ENCODE data around the gene SRGAP1.

SRGAP1 gene

GRCh38 chr12:63816031-63816430, 28.5 kb upstream of the SRGAP1 start:
- WGBS (ENCODE audit: extremely low coverage, insufficient coverage, insufficient read length), result no CpG with 5 or more reads among the region's 6 CpGs
- H4K91ac ChIP-seq (ENCODE audit: low read depth, low read length), result no peak overlapping the region
- H2BK12ac ChIP-seq (ENCODE audit: low read length), result no peak overlapping the region
- no peaks in the 10 kb centered on the region for H3K4me1 ChIP-seq (ENCODE audit: control insufficient read depth in 1 of 2, insufficient read depth in 2 of 2, low read length in 2 of 2)
- no peak overlapping the region for H3K4ac ChIP-seq (ENCODE audit: low read depth, low read length)
- H4K8ac ChIP-seq (ENCODE audit: low read depth, low read length), result no peak overlapping the region
- H3K18ac ChIP-seq (ENCODE audit: low read length), result no peak overlapping the region
- no peak for DNase-seq
- H2BK120ac ChIP-seq (ENCODE audit: insufficient read depth, low read length, poor library complexity), result no peak overlapping the region
- H3K9ac ChIP-seq (ENCODE audit: low read length), result no peak overlapping the region
- no peaks in the 10 kb centered on the region for H3K27me3 ChIP-seq (ENCODE audit: insufficient read depth, low read length)
- H3K14ac ChIP-seq (ENCODE audit: low read length), result no peak overlapping the region
- H3K4me2 ChIP-seq (ENCODE audit: low read length), result no peak overlapping the region
- H2AK5ac ChIP-seq (ENCODE audit: low read length), result no peak overlapping the region
- no peaks in the 10 kb centered on the region for H3K79me2 ChIP-seq (ENCODE audit: control insufficient read depth, insufficient read depth, low read length, poor library complexity)
- H3K36me3 ChIP-seq (ENCODE audit: control insufficient read depth in 1 of 2, insufficient read depth in 2 of 2, low read length in 2 of 2), result no peaks in the 10 kb centered on the region
- no peak overlapping the region for H3K4me3 ChIP-seq (ENCODE audit: low read depth, low read length)
- no peak overlapping the region for H2BK5ac ChIP-seq (ENCODE audit: low read depth, low read length, poor library complexity)
- H3K23ac ChIP-seq (ENCODE audit: low read length), result no peak overlapping the region
- no peaks in the 10 kb centered on the region for H3K9me3 ChIP-seq (ENCODE audit: insufficient read depth, low read depth, low read length)
- H3K79me1 ChIP-seq (ENCODE audit: low read length), result no peaks in the 10 kb centered on the region
- H3K27ac ChIP-seq (ENCODE audit: low read depth, low read length), result no peak overlapping the region
- no peak overlapping the region for H4K12ac ChIP-seq (ENCODE audit: low read depth, low read length)
- no peak overlapping the region for H2AFZ ChIP-seq (ENCODE audit: insufficient read depth, low read length, poor library complexity)

DNA sequence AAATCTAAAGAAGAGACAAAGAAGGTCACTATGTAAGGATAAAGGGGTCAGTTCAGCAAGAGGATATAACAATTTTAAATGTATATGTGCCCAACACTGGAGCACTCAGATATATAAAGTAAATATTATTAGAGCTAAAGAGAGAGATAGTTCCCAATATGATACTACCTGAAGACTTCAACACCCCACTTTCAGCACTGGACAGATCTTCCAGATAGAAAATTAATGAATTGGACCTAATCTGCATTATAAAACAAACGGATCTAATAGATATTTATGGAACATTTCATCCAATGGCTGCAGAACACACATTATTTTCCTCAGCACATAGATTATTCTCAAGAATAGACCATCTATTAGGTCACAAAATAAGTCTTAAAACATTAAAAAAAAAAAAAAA, 24.1 kb upstream of the SRGAP1 start:
- H3K36me3 ChIP-seq (ENCODE audit: control insufficient read depth in 1 of 2, insufficient read depth in 2 of 2, low read length in 2 of 2), result no peaks in the 10 kb centered on the region
- no peak overlapping the region for H3K18ac ChIP-seq (ENCODE audit: low read length)
- no CpG with 5 or more reads among the region's 1 CpG for WGBS (ENCODE audit: extremely low coverage, insufficient coverage, insufficient read length)
- no peak overlapping the region for H4K8ac ChIP-seq (ENCODE audit: low read depth, low read length)
- no peak overlapping the region for H4K91ac ChIP-seq (ENCODE audit: low read depth, low read length)
- no peak overlapping the region for H2AFZ ChIP-seq (ENCODE audit: insufficient read depth, low read length, poor library complexity)
- no peak overlapping the region for H3K4me3 ChIP-seq (ENCODE audit: low read depth, low read length)
- H2BK12ac ChIP-seq (ENCODE audit: low read length), result no peak overlapping the region
- no peak for DNase-seq
- no peak overlapping the region for H3K4ac ChIP-seq (ENCODE audit: low read depth, low read length)
- no peaks in the 10 kb centered on the region for H3K4me1 ChIP-seq (ENCODE audit: control insufficient read depth in 1 of 2, insufficient read depth in 2 of 2, low read length in 2 of 2)
- no peaks in the 10 kb centered on the region for H3K79me1 ChIP-seq (ENCODE audit: low read length)
- H3K9me3 ChIP-seq (ENCODE audit: insufficient read depth, low read depth, low read length), result no peaks in the 10 kb centered on the region
- H2BK5ac ChIP-seq (ENCODE audit: low read depth, low read length, poor library complexity), result no peak overlapping the region
- no peaks in the 10 kb centered on the region for H3K79me2 ChIP-seq (ENCODE audit: control insufficient read depth, insufficient read depth, low read length, poor library complexity)
- no peak overlapping the region for H3K23ac ChIP-seq (ENCODE audit: low read length)
- no peaks in the 10 kb centered on the region for H3K27me3 ChIP-seq (ENCODE audit: insufficient read depth, low read length)
- no peak overlapping the region for H4K12ac ChIP-seq (ENCODE audit: low read depth, low read length)
- H3K27ac ChIP-seq (ENCODE audit: low read depth, low read length), result no peak overlapping the region
- H3K14ac ChIP-seq (ENCODE audit: low read length), result no peak overlapping the region
- H3K4me2 ChIP-seq (ENCODE audit: low read length), result no peak overlapping the region
- H2AK5ac ChIP-seq (ENCODE audit: low read length), result no peak overlapping the region
- no peak overlapping the region for H3K9ac ChIP-seq (ENCODE audit: low read length)
- no peak overlapping the region for H2BK120ac ChIP-seq (ENCODE audit: insufficient read depth, low read length, poor library complexity)

DNA sequence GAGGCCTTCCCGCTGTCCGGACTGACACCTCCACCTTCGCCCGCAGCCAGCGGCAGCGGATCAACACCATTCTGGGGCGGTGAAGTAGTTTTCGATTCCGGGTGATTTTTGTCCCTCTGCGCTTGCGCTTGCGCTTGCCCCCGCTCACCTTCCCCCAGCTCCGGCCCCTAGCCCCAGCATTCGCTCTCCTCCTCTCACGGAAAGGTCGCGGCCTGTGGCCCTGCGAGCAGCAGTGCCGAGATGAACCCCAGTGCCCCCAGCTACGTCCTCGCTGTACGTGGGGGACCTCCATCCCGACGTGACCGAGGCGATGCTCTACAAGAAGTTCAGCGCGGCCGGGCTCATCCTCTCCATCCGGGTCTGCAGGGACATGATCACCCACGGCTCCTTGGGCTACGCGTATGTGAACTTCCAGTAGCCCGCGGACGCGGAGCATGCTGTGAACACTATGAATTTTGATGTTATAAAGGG, 22.7 kb upstream of the SRGAP1 start:
- H4K8ac ChIP-seq (ENCODE audit: low read depth, low read length), result no peak overlapping the region
- no peak overlapping the region for H2AK5ac ChIP-seq (ENCODE audit: low read length)
- H3K14ac ChIP-seq (ENCODE audit: low read length), result no peak overlapping the region
- H2AFZ ChIP-seq (ENCODE audit: insufficient read depth, low read length, poor library complexity), result no peak overlapping the region
- no peaks in the 10 kb centered on the region for H3K9me3 ChIP-seq (ENCODE audit: insufficient read depth, low read depth, low read length)
- no peaks in the 10 kb centered on the region for H3K79me1 ChIP-seq (ENCODE audit: low read length)
- no peak overlapping the region for H2BK5ac ChIP-seq (ENCODE audit: low read depth, low read length, poor library complexity)
- WGBS (ENCODE audit: extremely low coverage, insufficient coverage, insufficient read length), result no CpG with 5 or more reads among the region's 38 CpGs
- no peaks in the 10 kb centered on the region for H3K4me1 ChIP-seq (ENCODE audit: control insufficient read depth in 1 of 2, insufficient read depth in 2 of 2, low read length in 2 of 2)
- no peaks in the 10 kb centered on the region for H3K79me2 ChIP-seq (ENCODE audit: control insufficient read depth, insufficient read depth, low read length, poor library complexity)
- no peak overlapping the region for H2BK12ac ChIP-seq (ENCODE audit: low read length)
- no peak overlapping the region for H3K18ac ChIP-seq (ENCODE audit: low read length)
- no peak overlapping the region for H3K27ac ChIP-seq (ENCODE audit: low read depth, low read length)
- H4K91ac ChIP-seq (ENCODE audit: low read depth, low read length), result no peak overlapping the region
- no peaks in the 10 kb centered on the region for H3K27me3 ChIP-seq (ENCODE audit: insufficient read depth, low read length)
- no peak overlapping the region for H3K9ac ChIP-seq (ENCODE audit: low read length)
- no peak overlapping the region for H3K23ac ChIP-seq (ENCODE audit: low read length)
- no peak overlapping the region for H2BK120ac ChIP-seq (ENCODE audit: insufficient read depth, low read length, poor library complexity)
- no peak overlapping the region for H3K4me3 ChIP-seq (ENCODE audit: low read depth, low read length)
- no peaks in the 10 kb centered on the region for H3K36me3 ChIP-seq (ENCODE audit: control insufficient read depth in 1 of 2, insufficient read depth in 2 of 2, low read length in 2 of 2)
- no peak overlapping the region for H4K12ac ChIP-seq (ENCODE audit: low read depth, low read length)
- H3K4me2 ChIP-seq (ENCODE audit: low read length), result no peak overlapping the region
- H3K4ac ChIP-seq (ENCODE audit: low read depth, low read length), result no peak overlapping the region
- peak; percentile 32 to 56 for DNase-seq

- Histone ChIP-seq H3K79me1 (ENCODE audit: low read length) (no peaks in the 10 kb centered on the region), H3K23ac (ENCODE audit: low read length) (no peak overlapping the region), H3K27me3 (ENCODE audit: insufficient read depth, low read length) (no peaks in the 10 kb centered on the region), H3K79me2 (ENCODE audit: control insufficient read depth, insufficient read depth, low read length, poor library complexity) (no peaks in the 10 kb centered on the region), H3K4me2 (ENCODE audit: low read length) (no peak overlapping the region), H3K27ac (ENCODE audit: low read depth, low read length) (no peak overlapping the region), H3K36me3 (ENCODE audit: control insufficient read depth in 1 of 2, insufficient read depth in 2 of 2, low read length in 2 of 2) (no peaks in the 10 kb centered on the region), H3K14ac (ENCODE audit: low read length) (no peak overlapping the region), H4K91ac (ENCODE audit: low read depth, low read length) (no peak overlapping the region), H3K4ac (ENCODE audit: low read depth, low read length) (no peak overlapping the region), H2AK5ac (ENCODE audit: low read length) (no peak overlapping the region), H4K12ac (ENCODE audit: low read depth, low read length) (no peak overlapping the region), H2AFZ (ENCODE audit: insufficient read depth, low read length, poor library complexity) (no peak overlapping the region), H2BK120ac (ENCODE audit: insufficient read depth, low read length, poor library complexity) (no peak overlapping the region), H2BK12ac (ENCODE audit: low read length) (no peak overlapping the region), H3K9me3 (ENCODE audit: insufficient read depth, low read depth, low read length) (no peaks in the 10 kb centered on the region), H3K4me3 (ENCODE audit: low read depth, low read length) (no peak overlapping the region), H3K9ac (ENCODE audit: low read length) (no peak overlapping the region), H3K18ac (ENCODE audit: low read length) (no peak overlapping the region), H4K8ac (ENCODE audit: low read depth, low read length) (no peak overlapping the region), H2BK5ac (ENCODE audit: low read depth, low read length, poor library complexity) (no peak overlapping the region), H3K4me1 (ENCODE audit: control insufficient read depth in 1 of 2, insufficient read depth in 2 of 2, low read length in 2 of 2) (no peaks in the 10 kb centered on the region)
- DNase-seq, result peak; percentile 20 to 75
- WGBS (ENCODE audit: extremely low coverage, insufficient coverage, insufficient read length), result no CpG with 5 or more reads among the region's 6 CpGs
Observed at GRCh38 chr12:63822352-63822751, 22.1 kb upstream of the SRGAP1 start.
